GM19463 (cell line): ENCODE data around the gene TENM4.

Source experiments
- ATAC-seq: cut with Tn5 transposase; IDR thresholded peaks from one replicate; pipeline ENCODE4 v1.9.1; 2021; ENCODE audit warnings: mild to moderate bottlenecking, moderate library complexity; ENCODE audit not compliant: unreplicated experiment

Gene TENM4

DNA sequence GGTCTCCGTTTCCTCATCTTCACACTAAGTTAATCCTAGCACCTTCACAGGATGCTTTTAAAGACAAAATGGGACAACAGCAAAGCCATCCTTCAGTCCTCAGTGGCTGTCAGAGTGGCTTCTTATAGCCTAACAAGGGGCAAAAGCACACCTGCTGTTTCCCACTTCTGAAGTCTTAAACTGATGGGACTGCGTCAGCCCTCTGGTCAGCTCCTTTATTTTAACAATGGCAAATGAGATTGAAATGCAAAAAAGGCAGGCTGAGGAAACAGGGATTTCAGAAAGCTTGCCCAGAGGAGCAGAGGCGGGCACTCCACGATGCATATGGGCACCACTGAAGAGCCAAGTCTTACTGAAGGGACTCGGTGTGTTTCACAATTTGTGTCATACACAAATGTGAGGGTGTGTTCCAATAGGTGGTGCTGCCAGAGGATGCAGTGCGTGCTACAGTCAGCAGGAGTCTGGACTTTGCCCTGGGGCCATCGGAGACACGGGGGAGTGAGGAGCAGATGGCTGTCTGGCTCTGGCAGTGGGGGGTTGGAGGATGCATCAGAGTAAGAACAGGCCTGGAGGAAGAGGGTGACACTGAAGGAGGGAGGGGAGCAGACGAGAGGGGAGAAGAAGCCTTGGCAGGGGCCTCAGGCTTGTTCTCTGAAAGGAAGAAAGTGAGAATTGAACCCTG, 47.3 kb downstream of the TENM4 start:
- ATAC-seq, result no peak

DNA sequence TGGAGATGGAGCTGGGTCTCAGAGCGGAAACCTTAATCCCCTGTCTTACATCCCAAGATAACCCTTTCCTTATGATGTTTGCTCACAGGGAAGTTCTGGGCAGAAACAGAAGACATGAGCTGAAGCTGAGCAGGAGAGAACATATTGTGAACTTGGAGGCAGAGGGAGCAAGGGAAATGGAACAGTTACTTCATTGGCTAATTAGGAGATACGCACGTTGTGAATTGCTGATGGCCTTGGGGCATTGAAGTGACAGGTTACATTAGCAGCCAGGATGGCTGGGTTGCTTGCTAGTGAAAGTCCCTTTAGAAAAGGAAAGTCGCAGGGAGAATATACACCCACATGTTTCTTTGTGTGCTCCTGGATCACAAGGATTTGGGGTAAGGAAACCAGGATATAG, 48.7 kb downstream of the TENM4 start:
- no peak for ATAC-seq

DNA sequence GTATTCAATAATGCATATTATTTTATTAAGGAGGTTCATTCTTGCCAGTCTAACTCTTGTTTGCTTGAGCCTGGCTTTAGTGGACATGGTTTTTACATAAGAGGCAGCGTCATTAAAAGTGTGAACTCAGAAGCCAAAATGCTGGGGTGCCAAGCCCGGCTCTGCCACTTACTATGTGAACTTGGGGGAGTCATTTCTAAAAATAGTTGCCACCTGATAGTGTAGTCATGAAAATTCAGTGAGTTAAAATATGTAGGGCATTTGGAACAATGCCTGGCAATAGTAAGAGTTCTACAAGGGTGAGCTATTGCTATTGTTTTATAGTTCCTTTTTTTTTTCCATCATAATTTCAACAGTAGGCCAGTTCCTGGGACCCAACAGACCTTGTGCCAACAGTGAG, 49.9 kb downstream of the TENM4 start:
- ATAC-seq, result no peak

DNA sequence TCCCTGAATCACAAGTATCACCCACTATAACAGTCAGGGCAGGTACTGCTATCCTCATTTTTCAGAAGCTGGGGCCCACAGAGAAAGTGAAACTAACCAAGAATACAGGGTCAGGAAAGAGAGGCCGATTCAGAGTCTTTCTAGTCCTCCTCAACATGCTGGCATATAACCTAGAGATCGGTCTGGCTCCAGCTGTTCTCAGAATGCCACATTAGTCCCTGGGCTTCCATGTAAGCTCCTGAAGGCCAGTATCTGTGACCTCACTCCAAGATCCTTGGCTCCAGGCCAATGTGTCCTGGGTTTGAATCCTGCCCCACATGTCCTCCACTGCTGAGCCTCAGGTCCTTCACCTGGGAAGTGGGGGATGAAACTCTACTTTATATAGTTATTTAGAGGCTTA, 50.4 kb downstream of the TENM4 start:
- ATAC-seq, result no peak

DNA sequence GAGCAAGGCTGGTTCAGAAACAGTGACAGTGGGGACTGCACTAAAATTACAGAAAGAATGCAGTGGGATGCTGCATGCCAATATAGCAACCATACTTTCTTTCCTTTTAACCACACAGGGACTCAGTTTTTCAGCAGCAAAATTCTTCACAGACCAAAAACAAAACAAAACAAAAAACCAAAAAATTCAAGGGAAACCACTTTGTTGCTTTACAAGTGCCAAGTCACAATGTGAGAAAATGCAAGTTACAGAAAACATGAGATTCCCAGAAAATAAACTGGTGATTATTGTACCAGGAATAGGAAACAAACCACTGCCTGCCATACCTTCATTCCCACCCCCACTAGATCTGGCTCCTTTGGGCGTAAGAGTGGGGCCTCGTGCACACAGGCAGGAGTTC, 52.6 kb downstream of the TENM4 start:
- ATAC-seq, result no peak

DNA sequence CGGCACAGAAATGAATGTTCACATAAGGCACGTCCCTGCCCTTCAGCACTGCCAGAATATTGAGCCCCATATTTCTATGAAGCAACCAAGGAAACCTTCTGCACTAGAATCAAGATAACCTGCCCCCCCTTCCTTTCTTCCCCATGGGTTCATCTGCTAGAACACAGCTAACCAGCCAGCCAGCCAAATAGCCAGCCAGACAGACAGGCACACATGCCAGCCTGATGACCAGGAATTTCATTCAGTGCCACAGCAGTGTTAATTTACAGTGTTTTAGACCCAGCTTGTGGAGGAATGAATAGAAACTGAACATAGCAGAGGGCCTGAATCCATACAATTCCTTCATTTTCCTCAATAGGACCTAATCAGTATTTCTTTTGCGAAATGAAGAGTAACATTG, 57.0 kb downstream of the TENM4 start:
- ATAC-seq, result no peak

DNA sequence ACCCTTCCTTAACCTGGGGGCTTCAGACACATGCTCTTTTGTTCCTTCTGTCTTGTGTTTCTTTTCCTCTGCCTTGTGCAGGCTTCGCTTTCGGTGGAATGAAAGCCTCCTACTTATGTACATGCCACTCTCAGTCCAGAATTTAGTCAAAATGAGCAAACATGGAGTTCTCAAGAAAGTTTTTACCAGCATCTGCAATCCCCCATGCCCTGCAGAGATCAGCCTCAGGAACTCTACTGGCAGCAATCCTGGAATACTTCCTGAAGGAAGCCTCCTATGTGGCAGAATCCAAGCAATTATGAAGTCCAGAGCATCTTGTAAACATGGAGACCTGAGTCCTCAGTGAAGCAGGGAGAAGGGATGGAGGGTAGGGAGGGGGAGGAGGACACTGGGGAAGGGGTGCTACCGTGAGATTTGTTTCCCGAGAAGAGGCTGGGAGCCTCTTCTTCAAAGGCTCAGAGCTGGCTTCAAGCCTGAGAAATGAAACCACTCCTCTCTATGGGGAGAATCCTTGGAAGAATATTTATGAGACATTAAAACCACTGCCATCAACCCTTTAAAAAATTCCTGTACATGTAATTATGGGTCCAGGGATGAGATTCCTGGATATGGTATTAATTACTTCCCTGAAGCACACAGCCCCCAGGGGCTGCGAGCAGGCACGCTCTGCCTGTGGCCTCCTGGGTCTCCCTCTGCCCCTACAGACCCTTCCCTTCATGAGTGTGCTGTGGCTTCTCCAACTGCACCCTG, 58.4 kb downstream of the TENM4 start:
- ATAC-seq, result no peak

DNA sequence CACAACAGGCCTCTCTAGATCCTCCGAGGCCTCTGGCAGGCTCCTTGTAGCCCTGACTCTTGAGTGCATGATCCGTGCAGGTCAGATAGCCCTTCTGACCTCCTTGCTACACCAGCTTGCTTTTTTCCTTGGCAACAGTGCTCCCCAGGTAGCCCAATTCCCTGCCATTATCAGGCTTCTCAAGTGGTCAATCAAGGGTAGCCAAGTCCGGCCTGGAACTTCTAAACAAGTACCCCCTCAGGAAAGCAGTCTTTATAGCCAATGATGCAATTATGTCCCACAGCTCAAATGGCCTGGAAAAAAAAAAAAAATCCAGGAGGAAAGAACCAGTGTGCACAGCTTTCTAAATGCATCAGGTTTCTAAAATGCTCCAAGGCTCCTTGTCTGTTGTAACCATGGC, 59.8 kb downstream of the TENM4 start:
- no peak for ATAC-seq

DNA sequence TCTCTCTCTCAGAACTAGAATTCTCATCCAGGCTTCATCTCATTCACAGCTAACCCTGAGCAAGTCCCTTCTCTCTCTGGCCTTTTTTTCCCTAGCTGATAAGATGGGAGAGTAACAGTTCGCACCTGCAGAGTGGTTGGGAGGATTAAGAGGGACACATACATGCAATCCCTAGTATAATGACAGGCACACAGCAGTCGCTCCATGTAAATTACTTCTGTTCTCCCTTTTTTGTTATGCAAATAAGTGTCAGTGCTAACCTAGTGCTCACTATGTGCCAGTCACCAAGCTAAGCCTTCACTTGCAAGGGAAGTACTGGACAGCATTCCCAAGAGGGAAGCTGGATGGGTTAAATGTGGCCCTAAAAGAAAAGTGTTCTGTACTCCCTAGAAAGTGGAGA, 63.4 kb downstream of the TENM4 start:
- ATAC-seq, result no peak

DNA sequence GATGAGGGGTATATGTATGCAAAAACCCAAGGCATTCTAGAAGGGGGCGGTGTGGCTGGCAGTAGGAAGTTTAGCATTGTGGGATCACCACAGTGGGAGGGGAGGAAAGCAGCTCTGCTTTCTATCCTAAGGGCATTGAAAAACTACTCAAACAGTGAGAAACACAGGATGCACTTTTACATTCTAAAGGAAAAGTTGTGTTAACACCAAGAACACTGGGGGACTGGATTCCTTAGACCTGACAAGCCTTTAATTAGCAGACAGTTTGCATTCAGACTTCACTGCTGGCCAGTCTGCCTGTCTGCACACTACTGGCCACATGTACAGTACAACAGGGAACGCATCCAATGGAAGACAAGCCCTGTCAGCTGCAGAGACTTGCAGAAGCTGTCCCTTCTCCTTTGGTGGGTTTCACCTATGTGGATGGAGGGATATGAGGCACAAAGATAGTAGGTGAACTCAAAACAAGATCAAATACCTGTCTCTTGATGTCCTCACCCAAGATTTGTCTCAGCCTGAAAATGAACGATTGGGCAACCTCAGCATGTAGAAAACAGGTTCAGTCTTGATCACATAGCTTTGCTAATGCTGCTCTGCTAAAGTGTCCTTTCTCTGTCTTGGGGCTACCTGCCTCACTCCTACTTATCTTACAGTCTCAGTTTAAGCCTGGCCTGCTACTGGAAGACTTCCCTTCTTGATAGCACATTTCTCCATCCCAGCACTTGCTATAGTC, 64.8 kb downstream of the TENM4 start:
- no peak for ATAC-seq

DNA sequence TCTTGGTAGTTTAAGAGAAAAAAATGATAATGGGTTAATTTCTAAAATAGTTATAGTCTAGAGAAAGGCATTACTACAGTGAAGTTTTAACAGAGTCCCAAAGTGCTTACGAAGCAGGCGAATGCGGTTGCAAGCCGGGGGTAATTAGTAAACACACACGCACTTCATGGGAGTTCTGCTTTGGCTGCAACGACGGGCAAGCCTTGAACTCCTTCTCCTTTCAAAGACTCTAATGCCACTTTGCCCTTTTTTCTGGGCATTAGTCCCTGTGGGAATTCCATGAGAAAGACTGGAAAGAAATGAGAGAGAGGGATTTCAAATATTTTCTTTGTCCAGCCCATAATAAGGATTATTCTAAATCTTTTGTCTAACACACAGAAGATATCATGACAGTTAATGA, 66.1 kb downstream of the TENM4 start:
- ATAC-seq, result no peak

DNA sequence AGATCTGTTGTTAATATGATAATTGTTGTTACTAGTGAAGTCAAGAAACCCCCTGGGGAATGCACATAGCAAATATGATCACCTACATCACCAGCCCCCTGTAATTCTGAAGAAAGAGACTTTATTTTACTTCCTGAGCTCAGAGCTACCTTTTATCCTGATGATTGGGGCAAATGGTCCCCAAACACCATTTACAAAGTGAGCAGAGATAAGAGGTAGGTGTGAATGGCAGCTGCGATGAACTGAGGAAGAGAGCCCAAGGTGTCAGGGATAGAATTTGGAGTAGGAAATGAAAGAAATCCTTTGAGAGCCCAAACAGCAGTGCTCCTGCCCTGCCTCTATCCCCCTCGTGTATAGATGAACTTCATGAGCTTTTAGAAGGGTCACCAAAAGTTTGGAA, 69.1 kb downstream of the TENM4 start:
- no peak for ATAC-seq

DNA sequence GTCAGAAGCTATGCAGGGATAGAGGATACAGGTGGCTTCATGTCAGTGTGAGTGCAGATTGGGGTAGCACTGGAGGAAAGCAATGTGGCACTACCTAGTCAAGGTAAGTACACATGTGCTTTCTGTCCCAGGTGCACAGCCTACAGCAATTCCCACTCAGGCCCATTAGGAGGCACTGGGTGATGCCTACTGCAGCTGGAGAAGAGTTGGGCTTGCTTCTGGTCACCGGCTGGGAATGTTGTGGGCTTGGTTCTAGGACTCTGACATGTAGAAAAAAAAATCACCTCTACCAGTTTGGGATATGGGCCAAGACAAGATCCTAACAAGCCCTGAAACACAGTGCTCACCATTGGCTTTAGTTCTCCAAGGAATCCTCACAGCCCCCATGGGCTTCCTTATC, 69.7 kb downstream of the TENM4 start:
- ATAC-seq, result no peak

DNA sequence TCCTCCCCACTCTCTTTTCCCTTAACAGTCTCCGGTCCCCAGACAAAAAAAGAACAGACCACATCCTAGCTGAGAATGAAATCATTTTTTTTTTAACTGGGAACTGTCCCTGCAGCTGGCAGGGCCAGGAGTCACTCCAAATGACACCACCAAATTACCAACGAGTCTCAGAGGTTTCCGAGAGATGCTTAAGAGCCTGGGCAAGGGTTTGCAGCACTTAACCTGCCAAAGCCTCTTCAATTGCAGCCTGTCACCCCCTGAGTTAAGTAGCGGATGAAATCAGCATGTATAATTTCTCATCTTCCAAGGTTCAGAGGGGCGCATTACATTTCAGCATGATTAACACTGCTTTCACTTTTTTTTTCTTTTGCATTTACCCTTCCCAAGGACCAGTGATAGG, 71.8 kb downstream of the TENM4 start:
- ATAC-seq, result no peak

DNA sequence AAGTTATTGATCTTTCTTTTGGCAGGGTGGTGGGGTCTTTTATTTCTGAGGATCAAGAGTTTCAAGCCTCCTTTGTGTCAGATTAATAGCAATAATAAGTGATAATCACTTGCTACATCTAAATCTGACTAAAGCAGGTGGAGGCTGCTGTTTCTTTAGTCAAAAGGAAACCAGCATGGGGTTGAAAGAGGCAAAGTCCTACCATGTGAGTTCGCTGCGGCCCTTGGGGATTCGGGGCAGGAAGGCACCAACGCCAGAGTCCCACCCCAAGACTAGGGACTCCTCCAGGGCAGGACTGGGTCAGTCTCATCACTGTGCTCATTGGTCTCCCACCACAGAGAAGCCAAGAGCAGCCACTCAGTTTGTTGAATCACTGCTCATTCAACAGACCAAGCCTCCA, 73.0 kb downstream of the TENM4 start:
- peak; percentile 61 for ATAC-seq

DNA sequence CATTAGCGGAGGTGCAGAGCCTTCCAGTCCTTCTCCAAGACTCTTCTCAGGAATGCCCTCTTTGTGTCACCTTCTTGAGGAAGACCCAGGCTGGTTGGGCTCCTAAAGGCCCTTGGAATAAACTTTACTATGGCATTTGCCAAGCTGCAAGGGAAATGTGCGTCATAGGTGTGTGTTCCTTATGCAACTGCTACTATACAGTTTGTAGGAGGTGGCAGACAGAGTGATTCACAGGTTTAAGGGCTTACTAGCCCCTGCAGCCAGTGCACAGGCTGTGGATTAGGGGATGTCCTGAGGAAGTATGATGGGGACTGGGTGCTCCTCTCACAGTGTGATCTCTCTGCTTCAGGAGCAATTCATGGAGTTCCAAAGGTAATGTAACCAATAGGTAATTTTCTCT, 74.6 kb downstream of the TENM4 start:
- ATAC-seq, result no peak

DNA sequence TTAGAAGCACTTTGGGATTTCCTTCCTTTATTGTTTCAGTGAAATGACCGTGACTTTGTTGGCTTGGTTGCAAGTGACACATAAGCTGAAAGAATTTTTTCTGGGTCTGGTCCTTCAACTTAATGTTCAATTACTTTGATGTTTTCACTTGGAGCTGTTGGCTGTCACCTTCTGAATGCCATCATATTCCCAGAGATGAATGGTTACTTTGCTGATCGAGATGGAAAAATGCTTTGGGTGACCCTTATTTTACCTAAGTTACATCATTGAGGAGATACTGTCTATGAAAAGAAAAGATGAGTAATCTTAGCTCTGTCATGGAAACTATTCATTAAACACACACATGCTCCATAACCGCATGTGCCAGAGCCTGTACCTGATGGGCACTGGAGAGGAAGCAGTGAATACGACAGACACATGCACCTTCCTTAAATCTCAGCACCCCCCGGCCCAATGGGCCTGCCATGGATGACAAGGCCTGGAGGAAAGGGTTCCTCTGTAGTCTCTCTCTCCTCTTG, 76.9 kb downstream of the TENM4 start:
- no peak for ATAC-seq

DNA sequence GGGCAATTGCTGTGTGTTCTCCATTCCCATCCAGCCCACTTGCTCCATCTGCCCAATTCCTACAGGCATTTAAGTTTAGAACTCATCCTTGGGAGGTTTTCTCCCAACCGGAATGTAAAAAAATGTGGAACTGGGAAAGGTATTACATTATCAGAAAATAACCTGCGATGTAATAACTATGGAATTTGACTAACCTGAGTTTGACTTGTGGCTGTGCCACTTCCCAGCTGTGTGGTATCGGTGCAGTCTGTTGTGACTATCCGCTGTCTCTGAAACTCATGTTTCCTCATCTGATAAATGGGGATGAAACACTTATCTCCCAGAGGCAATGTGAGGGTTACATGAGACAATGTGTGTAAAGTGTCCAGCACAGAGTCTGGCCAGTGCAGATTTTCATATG, 77.6 kb downstream of the TENM4 start:
- ATAC-seq, result no peak

DNA sequence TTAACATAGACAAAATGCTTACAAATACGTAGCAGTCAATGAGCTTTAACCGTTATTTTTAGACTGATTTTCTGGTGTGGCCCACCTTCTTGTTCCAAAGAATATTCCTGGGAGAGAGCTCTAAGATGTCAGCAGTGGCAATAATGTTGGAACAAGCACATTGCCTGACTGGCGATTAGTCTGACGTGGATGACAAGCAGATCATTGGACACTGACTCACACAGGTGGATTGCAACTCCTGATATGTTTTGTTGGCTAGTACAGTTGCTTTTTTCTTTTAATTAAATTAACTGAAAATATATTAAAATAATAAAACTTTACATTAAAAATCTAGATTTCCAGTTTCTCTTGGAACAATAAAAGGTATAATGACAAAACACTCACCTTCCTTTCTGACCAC, 78.0 kb downstream of the TENM4 start:
- no peak for ATAC-seq

DNA sequence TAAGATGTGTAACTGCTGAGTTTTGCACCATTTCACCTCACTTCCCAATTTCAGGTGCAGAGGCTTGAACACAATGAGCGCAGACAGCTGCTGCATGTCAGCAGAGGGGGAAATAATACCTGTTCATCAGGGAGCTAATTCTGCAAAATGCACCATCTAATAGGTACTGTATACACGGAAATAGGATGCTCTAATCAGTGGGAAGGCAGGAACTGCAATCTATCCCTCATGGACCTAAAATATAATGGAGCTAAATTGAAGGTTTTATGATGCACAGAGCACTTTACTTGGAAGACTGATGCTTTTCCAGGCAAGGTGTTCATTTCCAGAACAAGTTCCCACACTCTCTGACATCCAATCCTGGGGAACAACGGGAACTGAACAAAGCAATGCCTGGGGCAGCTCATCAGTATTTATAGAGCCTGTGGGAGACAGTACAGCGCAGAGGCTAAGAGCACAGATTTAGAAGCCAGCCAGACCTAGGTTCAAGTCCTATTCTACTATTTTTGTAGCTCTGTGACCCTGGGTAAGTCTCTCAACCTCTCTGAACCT, 78.5 kb downstream of the TENM4 start:
- ATAC-seq, result no peak

DNA sequence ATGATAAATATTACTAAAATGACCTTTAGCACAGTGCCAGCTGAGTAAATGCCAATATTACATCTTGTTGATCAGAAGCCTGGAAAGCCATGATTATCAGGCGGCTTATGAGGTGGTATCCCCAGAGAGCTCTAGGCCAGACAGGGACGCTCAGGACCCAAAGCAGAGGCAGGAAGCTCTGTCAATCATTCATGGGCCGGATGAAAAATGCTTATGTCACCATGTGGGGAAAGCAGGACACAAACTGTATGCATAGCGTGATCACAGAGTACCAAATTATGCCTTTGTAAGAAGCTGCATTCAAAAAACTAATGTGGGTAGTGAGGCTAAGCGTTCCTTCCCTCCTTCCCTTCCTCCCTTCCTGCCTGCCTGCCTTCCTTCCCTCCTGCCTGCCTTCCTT, 82.6 kb downstream of the TENM4 start:
- no peak for ATAC-seq

DNA sequence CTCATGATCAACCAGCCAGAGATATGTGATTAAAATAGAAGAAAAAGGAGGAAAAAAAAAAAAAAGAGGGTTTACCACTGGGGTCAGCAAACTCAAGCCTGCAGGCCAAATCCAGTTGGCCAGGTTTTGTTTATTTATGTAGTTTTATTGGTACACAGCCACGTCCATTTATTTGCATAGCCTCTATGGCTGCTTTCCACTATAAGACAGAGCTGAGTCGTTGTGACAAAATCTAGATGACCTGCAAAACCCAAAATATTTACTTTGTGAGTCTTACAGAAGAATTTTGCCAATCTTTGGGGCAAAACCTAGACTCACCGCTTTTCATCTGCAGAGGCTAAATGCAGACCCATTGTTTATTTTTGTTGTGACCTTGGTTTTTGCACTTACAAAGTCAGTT, 87.1 kb downstream of the TENM4 start:
- ATAC-seq, result no peak
